GM06990 (cell line): ENCODE data around the gene L1CAM.
A peak's percentile ranks its signal among the peaks of the same experiment; 100 is the strongest.

Experiments used
- DNase-seq: peaks from one replicate; pipeline ENCODE4 v3.0.0-alpha.2; 2011; ENCODE audit not compliant: insufficient read length; ENCODE audit errors: extremely low read depth
- H3K27me3 ChIP-seq: replicated peaks from 2 replicates; pipeline ENCODE4 v1.6.0; 2011; ENCODE audit warnings: low read length; ENCODE audit not compliant: control insufficient read depth, insufficient read depth
- H3K36me3 ChIP-seq: 2 replicates; pipeline ENCODE4 v1.5.1; 2011; ENCODE audit warnings: low read length; ENCODE audit not compliant: control insufficient read depth, insufficient read depth
- H3K4me3 ChIP-seq: replicated peaks from 2 replicates; pipeline ENCODE4 v1.5.1; 2011; ENCODE audit warnings: low read depth, mild to moderate bottlenecking, control low read depth, low read length
- TF ChIP-seq, protein P1 (sequence below): IDR thresholded peaks from 2 replicates; pipeline ENCODE4 v1.5.1; 2011; ENCODE audit warnings: low read length, control low read depth, mild to moderate bottlenecking, inconsistent platforms; ENCODE audit not compliant: insufficient read depth, poor library complexity, severe bottlenecking

The L1CAM gene

DNA sequence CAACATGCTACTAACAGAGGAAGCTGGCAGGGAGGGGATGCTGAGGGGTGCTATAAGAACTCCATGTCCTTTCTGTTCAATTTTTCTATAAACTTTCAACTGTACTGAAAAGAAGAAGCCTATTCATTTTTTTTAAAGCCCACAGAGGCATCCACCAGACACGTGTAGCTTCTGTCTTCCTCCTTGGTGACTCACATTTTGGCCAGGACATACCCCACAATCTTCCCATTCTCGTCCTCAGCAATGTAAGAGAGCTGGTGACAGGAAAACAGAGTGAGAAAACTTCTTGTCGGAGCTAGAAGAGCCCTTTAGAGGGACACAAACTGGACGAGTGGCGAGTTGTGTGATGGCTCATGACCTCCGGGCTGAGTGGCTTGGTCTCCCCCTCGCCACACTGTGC is 47.8 kb upstream of the L1CAM start:
- TF ChIP-seq, protein P1, sequence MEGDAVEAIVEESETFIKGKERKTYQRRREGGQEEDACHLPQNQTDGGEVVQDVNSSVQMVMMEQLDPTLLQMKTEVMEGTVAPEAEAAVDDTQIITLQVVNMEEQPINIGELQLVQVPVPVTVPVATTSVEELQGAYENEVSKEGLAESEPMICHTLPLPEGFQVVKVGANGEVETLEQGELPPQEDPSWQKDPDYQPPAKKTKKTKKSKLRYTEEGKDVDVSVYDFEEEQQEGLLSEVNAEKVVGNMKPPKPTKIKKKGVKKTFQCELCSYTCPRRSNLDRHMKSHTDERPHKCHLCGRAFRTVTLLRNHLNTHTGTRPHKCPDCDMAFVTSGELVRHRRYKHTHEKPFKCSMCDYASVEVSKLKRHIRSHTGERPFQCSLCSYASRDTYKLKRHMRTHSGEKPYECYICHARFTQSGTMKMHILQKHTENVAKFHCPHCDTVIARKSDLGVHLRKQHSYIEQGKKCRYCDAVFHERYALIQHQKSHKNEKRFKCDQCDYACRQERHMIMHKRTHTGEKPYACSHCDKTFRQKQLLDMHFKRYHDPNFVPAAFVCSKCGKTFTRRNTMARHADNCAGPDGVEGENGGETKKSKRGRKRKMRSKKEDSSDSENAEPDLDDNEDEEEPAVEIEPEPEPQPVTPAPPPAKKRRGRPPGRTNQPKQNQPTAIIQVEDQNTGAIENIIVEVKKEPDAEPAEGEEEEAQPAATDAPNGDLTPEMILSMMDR = no peak
- no peak for DNase-seq
- Histone ChIP-seq H3K4me3 (peak overlapping the region; percentile 81), H3K36me3 (peaks cover 4% of the 10 kb centered on the region), H3K27me3 (no peaks in the 10 kb centered on the region)

DNA sequence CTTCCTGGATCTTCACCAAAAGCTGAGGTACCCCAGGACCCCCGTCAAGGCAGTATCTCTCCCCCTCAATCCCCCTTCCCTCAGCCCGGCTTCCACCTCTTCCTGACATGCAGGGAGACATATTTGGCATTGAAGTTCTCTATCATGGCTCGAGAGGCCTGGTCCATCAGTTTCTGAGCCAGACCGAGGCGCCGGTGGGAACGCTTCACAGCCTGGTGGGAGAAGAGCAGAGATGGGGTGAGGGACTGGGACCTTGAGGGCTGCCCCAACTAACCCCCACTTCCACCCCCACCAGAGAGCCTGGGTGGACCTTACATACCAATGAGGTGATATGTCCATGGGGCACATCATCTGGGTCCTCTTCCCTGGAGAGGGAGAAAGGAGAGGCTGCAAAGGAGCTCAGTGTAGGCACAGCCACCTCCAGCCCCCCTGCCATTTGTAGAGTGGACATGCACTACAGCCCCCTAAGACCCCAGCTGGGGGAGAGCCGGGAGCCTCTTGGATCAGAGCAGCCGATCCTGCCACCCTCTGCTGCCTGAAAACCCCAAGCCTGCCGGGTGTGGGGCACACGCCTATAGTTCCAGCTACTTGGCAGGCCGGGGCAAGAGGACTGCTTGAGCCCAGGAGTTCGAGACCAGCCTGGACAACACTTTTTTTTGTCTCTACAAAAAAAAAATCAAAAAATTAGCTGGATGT is 46.4 kb upstream of the L1CAM start:
- TF ChIP-seq, protein P1 = no peak
- peaks cover 4% of the 10 kb centered on the region for H3K36me3 ChIP-seq
- DNase-seq = no peak
- H3K27me3 ChIP-seq = no peaks in the 10 kb centered on the region
- no peak overlapping the region for H3K4me3 ChIP-seq

DNA sequence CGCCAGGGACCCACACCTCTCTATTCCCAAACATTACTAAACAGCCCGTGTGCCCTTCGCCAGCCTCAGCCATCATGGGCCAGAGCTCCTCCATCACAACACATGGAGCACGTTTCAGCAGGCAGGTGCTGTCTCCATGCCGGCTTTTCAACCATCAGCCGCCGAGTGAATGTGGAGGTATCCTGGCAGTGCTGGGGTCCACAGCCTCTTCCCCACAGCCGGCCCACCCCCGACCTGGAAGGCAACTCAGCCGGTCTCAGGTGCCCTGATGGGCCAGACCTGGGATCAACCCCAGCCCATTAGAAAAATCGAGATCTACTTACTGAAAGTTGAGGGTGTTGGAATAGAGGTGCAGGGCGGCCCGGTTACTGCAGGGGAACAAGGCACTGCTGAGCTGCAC is 45.8 kb upstream of the L1CAM start:
- no peak for DNase-seq
- TF ChIP-seq, protein P1 = no peak
- Histone ChIP-seq H3K27me3 (no peaks in the 10 kb centered on the region), H3K4me3 (no peak overlapping the region), H3K36me3 (peaks cover 4% of the 10 kb centered on the region)

DNA sequence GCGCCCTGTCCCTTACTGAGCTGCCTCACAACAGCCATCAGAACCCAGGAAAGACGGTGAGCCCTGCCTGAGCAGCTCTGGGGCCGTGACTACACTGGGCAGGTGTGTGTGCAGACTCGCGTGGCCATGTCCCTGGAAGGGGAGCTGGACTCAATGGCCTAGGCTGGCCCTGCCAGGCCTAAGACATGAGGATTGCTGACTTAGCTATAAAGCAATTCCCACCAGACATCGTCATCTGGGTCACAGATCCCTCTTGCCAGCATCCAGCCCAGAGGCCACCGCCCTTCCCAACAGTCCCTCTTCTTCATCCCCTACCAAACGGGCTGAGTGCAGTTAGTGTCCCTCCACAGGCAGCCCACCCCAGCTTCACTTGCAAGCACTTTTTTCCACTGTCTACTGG is 45.2 kb upstream of the L1CAM start:
- DNase-seq = no peak
- H3K36me3 ChIP-seq = peaks cover 4% of the 10 kb centered on the region
- H3K4me3 ChIP-seq = no peak overlapping the region
- no peaks in the 10 kb centered on the region for H3K27me3 ChIP-seq
- TF ChIP-seq, protein P1 = no peak

DNA sequence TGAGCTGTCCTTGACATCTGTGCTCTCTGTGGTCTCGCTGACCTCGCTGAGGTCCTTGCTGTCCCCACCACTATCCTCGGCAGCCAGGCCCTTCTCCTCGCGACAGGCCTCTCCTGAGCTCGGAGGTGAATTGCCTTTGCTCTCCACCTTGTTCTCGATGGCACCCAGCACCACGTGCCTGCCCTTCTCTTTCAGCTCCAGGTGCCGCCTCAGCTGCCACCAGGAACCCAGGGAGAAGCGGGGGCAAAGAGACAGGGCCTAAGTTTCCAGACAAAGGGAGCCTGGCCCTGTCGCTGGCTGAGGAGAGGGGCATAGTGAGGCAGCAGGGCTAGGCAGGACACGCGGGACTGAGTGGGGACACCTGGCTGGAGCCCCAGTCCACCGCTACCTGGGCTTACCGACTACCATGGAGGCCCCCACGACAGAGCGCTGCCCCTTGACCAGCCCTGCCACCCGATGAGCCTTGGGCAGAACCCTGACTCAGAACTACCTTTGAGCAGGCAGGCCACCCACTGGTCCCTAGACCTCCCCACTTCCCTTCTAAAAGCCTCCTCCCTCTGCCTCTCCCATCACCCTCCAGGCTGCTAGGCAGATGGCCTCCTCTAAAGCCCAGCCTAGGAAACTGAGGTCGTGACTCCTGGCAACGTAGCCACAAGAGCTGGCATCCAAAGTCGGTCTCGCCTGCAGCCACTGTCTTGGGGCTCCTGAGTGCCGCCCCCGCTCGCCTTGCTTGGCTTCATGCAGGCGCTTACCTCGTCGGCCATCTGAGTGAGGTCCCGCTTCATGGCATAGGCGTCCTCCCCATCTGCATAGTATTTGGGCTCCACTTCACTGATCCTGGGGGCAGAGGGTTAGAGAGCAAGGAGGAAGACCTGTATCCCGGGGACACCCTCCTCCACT is 44.3 kb upstream of the L1CAM start:
- Histone ChIP-seq H3K4me3 (no peak overlapping the region), H3K36me3 (peaks cover 4% of the 10 kb centered on the region), H3K27me3 (no peaks in the 10 kb centered on the region)
- TF ChIP-seq, protein P1 = no peak
- DNase-seq = no peak
